ENCODE results near the gene CRELD1. TPM values are rescaled to one million over a fixed set of nuclear protein-coding genes. Genes with fewer than 3 reads are reported as not detected.

The CRELD1 gene
- total RNA-seq, 1 donor from 2014 or later: 58.0 TPM

GRCh38 chr3:9957214-9957613 lies 23.6 kb downstream of the CRELD1 start:
- TF ChIP-seq CTCF (IDR thresholded peaks at IDR 0.05; ENCODE audit: insufficient read depth, low read length, poor library complexity, severe bottlenecking): peak; percentile 14
- Histone ChIP-seq H3K4me3 (ENCODE audit: low read depth, low read length) (no peak overlapping the region), H3K27me3 (ENCODE audit: control insufficient read depth, insufficient read depth, low read length) (no peaks in the 10 kb centered on the region), H3K36me3 (ENCODE audit: control insufficient read depth, insufficient read depth, low read length) (no peaks in the 10 kb centered on the region)
- DNase-seq (ENCODE audit: low read depth): no peak

DNA sequence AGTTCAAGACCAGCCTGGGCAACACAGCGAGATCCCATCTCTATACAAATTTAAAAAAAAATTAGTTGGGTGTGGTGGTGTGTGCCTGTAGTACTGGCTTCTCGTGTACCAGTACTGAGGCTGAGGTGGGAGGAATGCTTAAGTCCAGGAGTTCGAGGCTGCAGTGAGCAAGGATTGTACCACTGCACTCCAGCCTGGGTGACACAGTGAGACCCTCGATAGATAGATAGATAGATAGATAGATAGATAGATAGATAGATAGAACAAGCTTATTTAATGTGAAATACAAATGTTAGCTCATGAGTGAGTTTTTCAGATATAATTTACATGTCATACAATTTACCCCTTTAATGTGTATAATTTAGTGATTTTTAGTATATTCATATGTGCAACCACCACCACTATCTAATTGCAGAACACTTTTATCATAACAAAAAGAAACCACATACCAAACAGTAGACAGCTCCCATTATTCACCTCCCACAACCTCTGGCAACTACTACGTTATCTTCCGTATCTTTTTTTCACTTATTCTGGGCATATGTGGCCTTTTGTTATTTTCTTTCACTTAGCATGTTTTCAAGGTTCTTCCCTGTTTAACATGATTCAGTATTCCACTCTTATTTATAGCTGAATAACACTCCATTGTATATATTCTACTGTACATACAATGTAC lies 31.7 kb downstream of the CRELD1 start:
- no peak overlapping the region for H3K4me3 ChIP-seq (ENCODE audit: low read depth, low read length)

DNA sequence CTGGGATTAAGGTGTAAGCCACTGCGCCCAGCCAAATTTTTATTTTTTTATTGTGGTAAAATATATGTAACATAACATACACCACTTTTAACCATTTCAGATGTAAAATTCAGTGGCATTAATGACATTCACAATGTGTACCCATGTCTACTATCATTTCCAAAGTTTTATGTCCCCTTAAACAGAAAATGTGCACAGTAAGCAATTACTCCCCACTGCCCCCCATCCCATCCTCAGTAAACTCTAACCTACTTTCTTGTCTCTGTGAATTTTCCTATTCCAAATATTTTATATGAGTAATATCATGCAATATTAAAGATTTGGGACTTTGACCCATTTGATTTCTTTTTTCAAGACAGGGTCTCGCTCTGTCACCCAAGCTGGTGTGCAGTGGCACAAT lies 33.2 kb downstream of the CRELD1 start:
- DNase-seq (ENCODE audit: low read depth): no peak
- H3K4me3 ChIP-seq (ENCODE audit: low read depth, low read length): no peak overlapping the region
- no peaks in the 10 kb centered on the region for H3K27me3 ChIP-seq (ENCODE audit: control insufficient read depth, insufficient read depth, low read length)
- no peak for TF ChIP-seq CTCF (IDR thresholded peaks at IDR 0.05; ENCODE audit: insufficient read depth, low read length, poor library complexity, severe bottlenecking)
- peaks cover 2% of the 10 kb centered on the region for H3K36me3 ChIP-seq (ENCODE audit: control insufficient read depth, insufficient read depth, low read length)

More for the DNA sequence above, 31.7 kb downstream of the CRELD1 start:
- TF ChIP-seq CTCF (IDR thresholded peaks at IDR 0.05; ENCODE audit: insufficient read depth, low read length, poor library complexity, severe bottlenecking): no peak
- Histone ChIP-seq H3K27me3 (ENCODE audit: control insufficient read depth, insufficient read depth, low read length) (no peaks in the 10 kb centered on the region), H3K36me3 (ENCODE audit: control insufficient read depth, insufficient read depth, low read length) (peaks cover 2% of the 10 kb centered on the region)
- DNase-seq (ENCODE audit: low read depth): no peak

DNA sequence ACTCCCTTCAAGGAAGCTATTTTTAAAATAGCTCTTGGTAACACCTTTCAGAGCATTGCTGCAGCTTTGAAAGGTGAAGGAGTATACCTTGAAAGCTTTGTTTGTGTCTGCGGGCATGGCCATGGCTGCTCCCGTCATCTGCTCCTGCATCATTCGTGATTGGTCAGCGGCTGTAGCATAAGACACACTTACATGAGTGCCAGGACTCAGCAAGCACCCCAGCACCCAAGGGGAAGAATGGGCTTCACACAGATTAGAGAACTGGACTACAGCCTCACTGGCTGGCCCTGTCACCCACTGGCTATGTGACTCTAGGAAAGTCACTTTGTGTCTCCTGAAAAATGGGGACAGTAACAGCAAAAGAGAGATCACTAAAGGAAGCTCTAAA lies 36.0 kb downstream of the CRELD1 start:
- TF ChIP-seq CTCF (IDR thresholded peaks at IDR 0.05; ENCODE audit: insufficient read depth, low read length, poor library complexity, severe bottlenecking): no peak

DNA sequence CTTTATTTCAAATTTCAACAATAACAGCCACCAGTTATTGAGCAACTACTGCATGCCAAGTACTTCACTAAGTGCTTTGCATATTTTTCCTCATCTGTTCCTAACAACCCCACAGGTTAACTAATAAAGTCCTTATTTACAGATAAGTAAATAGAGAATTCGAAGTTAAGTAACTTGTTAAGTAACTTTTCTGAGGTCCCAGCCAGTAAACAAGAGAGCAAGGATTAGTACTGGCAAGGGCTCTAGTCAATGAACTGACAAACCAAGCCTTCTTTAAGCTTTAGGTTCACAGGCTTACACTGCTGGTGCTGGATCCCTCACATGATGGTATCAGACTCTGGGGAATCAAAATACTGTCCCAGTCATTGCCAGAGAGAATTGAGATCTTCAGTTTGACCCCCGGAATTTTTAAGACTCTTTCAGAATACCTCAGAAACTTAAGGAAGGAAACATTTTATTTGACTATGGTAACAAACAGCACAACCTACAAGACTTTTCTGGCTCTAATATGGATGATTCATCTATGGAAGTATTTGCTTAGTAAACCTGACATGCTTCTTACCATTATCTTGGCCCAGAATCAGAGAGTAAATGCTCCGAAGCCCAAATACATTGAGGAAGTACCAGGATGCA lies 36.5 kb downstream of the CRELD1 start:
- Histone ChIP-seq H3K27me3 (ENCODE audit: control insufficient read depth, insufficient read depth, low read length) (no peaks in the 10 kb centered on the region), H3K4me3 (ENCODE audit: low read depth, low read length) (no peak overlapping the region), H3K36me3 (ENCODE audit: control insufficient read depth, insufficient read depth, low read length) (peaks cover 2% of the 10 kb centered on the region)
- TF ChIP-seq CTCF (IDR thresholded peaks at IDR 0.05; ENCODE audit: insufficient read depth, low read length, poor library complexity, severe bottlenecking): no peak
- DNase-seq (ENCODE audit: low read depth): no peak

More for the DNA sequence above, 36.0 kb downstream of the CRELD1 start:
- peaks cover 2% of the 10 kb centered on the region for H3K36me3 ChIP-seq (ENCODE audit: control insufficient read depth, insufficient read depth, low read length)
- H3K4me3 ChIP-seq (ENCODE audit: low read depth, low read length): no peak overlapping the region
- DNase-seq (ENCODE audit: low read depth): no peak
- no peaks in the 10 kb centered on the region for H3K27me3 ChIP-seq (ENCODE audit: control insufficient read depth, insufficient read depth, low read length)

Measured in kidney epithelial cell (primary cell).